ENCODE results near the gene DUSP7.
A peak's percentile ranks its signal among the peaks of the same experiment; 100 is the strongest.

The DUSP7 gene

GRCh38 chr3:52004906-52005395 is 51.4 kb downstream of the DUSP7 start:
- no peak for DNase-seq

GRCh38 chr3:52004163-52004787 is 52.1 kb downstream of the DUSP7 start:
- no peak for DNase-seq

GRCh38 chr3:52002748-52003147 is 53.6 kb downstream of the DUSP7 start:
- no peak for DNase-seq

- peak; percentile 71 for DNase-seq
These were observed 54.9 kb downstream of the DUSP7 start for GRCh38 chr3:52001443-52001974.

GRCh38 chr3:51999846-52000245 is 56.5 kb downstream of the DUSP7 start:
- DNase-seq: no peak
